ENCODE measurements around the gene SORCS1.
"Not testable (repeated sequence)": the region's sequence is repeated elsewhere in the genome, so short reads cannot be mapped to it uniquely, and the experiment has no call there.

The SORCS1 gene

GRCh38 chr10:107037192-107038122 is 127.0 kb downstream of the SORCS1 start:
- no peak for DNase-seq

DNA sequence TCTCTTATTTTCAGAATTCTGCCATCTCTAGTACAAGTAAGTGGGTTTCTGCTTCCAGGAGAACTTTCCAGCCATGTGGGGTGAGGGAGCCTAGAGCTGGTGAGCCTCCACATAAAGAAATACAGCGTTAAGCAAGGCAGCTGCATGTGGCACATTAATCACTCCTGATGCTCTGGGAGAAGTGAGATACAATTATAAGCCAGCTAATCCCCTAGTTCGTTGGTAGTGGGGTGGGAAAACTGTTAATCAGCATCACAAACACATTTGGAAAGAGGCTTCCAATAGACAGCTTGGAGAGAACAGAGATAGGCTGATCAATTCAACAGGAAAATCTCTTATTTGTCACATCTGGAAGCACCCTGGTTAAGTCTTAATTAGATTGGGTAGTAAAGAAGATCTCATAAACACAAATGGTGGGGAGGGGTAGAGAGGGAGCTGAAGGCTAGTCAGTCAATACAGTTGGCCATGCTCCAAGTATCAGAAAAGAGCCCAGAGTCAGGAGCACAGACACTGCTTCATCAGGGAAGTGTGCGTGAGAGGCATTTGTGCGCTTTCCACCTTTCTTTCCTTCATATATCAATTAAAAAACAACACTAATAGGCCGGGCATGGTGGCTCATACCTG is 130.6 kb downstream of the SORCS1 start:
- no peak for DNase-seq

DNA sequence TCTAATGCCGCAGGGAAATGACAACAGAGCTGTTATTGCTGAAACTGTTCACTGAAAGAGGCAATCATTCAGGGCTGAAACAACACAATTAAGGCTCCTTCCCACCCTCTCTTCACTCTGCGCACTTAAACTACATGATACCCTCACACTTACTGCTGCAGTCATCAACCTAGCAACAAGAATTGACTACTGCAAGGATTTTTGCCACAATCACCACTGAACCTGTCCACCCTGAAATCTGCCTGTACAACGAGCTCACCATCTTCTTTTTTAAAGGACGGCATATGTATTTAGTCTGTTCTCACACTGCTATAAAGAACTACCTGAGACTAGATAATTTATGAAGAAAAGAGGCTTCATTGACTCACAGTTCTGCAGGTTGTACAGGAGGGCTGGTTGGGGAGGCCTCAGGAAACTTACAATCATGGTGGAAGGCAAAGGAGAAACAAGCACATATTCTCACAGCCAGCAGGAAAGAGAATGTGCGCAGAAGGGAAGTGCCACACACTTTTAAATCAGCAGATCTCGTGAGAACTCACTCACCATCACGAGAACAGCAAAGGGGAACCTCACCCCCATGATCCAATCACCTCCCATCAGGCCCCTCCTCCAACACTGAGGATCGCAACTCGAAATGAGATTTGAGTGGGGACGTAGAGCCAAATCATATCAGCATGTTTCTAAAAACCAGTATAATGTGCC is 131.7 kb downstream of the SORCS1 start:
- DNase-seq = no peak

- DNase-seq = no peak
Measured at GRCh38 chr10:107031931-107032699, 132.4 kb downstream of the SORCS1 start.

GRCh38 chr10:107028236-107028635 is 136.3 kb downstream of the SORCS1 start:
- no peak for DNase-seq

- no peak for DNase-seq
Measured at GRCh38 chr10:107025676-107026075, 138.8 kb downstream of the SORCS1 start.

GRCh38 chr10:107024033-107024432 is 140.5 kb downstream of the SORCS1 start:
- not testable (repeated sequence) for DNase-seq

- DNase-seq = no peak
Measured at GRCh38 chr10:107022600-107023354, 141.7 kb downstream of the SORCS1 start.

DNA sequence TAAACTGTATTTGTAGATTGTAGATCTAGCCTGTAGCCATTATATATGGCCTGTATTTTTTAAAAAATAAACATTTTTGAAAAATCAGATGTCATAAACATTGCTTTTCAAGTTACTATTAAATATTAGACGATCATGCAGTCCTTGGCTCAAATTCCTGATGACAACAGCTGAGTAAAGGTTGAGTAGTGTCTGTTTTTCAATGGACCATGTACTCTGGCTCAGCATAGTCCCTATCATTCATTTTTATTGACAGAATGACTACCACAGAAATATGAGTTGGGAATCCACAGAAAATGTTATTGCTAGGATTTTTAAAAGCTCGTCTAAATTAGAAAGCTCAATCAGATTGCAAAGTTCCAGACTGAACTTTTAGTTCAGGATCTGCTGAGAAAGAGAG is 145.4 kb downstream of the SORCS1 start:
- DNase-seq = no peak

GRCh38 chr10:107013258-107014006 is 151.1 kb downstream of the SORCS1 start:
- DNase-seq = no peak

DNA sequence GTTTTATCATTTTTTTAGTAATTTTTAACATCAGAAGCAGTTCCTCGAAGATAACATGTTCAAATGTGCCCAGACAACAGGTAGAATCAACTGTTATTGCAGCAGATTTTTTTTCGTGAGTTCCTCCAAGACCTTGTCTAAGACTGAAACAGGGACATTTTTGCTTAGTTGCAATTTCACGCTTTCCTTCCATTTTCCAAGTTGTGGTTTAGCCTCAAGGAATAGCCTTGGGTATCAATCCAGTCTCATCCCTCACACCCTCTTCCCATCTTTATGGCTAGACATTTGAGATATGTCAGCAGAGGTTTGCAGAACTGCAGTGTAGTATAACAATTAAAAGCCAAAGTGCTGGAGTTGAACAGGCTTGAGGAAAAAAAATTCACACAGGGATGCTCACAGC is 152.5 kb downstream of the SORCS1 start:
- no peak for DNase-seq

GRCh38 chr10:107011105-107011504 is 153.4 kb downstream of the SORCS1 start:
- no peak for DNase-seq

GRCh38 chr10:107010531-107010930 is 154.0 kb downstream of the SORCS1 start:
- DNase-seq = no peak

- DNase-seq = no peak
Measured at GRCh38 chr10:107004362-107004761, 160.1 kb downstream of the SORCS1 start.

DNA sequence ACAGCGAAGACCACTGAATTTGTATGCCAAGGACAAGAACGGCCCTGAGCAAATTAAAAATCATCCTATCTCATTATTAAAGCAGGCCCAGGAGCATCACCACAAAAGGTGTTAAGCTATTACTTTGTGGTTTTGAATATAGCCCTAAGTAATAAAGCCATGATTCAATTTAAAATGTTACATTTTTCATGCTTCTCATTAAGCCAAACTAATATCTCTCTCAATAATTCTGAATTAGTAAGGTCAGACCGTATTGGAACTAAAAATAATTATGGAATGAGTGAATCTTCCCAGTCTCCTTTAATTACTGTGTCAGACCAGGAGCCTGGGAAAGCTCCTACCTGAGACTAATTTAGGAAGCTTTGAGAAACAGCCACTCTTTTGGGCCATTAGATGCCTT is 162.4 kb downstream of the SORCS1 start:
- no peak for DNase-seq

DNA sequence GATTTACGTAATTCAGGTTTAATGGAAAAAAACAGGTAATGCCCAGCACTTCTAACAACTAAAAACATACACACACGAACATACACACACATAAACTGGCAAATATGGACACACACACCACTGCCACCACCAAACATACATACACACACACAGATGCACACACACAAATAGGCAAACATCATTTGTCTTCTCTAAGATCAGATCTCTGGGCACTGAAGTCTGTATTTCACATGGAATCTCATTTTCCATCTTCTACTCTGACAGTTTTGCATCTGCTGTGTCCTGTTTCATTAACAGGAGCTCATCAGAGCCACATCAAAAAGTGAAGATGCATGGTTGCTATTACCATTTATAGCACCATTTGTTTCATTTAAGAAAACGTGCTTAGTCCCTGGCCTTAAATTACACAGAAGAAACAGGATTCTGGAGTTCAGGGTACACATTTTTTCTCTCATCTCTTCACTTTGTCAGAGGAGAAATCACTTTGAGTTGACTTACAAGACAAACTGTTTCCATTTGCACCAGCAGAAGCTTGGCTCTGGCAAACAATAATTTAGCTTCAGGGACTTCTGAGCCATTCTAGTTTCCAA is 165.3 kb downstream of the SORCS1 start:
- DNase-seq = no peak

DNA sequence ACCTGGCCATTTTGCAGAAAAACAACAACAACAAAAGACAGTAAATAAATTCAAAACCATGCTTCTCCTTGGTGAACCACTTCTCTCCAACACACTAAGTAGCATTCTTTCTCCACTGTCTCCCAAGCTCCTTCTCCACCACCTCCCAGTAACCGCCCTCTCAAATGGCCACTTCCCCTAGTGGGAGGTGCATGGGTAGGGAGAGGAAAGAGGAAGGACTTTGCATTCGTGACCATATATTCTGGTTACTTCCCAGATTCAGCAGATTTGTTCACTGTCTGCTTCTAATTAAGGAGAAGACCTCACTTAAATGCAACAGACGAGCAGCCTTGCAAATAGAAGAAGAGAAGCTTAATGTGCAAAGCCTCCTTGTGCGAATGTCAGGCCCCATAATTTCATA is 166.8 kb downstream of the SORCS1 start:
- DNase-seq = no peak

DNA sequence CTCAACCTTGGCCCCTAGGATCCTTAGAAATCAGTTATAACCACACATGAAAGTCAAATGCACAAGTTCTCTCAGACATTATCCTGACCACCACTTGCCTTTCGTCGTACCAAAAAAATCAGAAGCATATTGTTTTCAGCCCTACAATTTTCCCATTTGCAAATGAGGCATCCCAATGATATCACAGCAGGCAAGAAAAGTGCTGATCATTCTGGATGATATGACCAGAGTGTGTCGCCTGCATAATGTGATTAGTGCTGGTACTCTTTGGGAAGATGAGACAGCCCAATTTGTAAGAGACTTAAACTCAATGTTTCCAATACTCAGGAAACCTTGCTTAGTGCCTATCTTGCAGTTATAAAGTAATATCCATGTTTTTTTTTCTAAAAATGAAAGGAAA is 168.0 kb downstream of the SORCS1 start:
- no peak for DNase-seq

DNA sequence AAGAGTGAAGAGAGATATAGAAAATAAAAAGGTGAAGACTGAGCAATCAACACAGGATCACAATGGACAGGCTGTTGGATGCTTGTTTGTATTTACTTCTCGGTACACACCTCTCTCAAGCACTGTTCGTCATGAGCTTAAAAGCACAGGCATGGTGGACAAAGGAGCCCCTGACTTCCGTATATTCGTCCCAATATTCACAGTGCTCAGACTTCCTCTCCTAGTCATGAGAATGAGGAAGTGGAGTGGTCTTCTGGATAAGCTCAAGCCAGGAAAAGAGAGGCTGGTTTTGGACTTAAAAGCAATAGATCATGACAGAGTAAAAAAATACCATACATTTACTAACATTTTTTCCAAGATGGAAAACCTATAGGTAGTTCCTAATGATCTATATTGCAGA is 172.5 kb downstream of the SORCS1 start:
- no peak for DNase-seq

GRCh38 chr10:106991091-106991490 is 173.4 kb downstream of the SORCS1 start:
- no peak for DNase-seq

DNA sequence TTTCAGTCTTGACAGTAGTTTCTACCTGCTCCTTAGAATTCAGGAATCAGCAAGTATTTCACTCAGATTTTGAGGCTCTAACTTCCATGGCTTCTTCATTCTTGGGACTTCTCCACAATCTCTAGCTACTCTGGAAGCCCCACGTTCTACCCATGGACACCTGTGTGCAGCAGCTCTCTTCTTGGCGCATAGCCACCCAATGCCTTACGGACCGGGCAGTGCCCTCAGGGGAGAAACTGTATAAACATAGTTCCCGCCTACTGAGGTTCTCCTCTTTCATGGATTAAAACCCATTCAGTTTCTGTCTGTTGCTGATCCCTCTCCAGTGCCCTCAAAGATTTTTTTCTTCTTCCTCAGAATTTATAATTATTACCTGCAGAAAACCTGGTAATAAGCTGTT is 177.1 kb downstream of the SORCS1 start:
- no peak for DNase-seq

Measured in cerebellar nuclear complex (tissue), 1 donor.